HepG2 (cell line): ENCODE measurements around the gene OPN3. TPM values are rescaled to one million over a fixed set of nuclear protein-coding genes. Genes with fewer than 3 reads are reported as not detected.

Experiments used
- ATAC-seq: fragments of 200-7000 bp; cut with Tn5 transposase; 3 replicates; pipeline ENCODE4 v1.9.1; 2020; ENCODE audit warnings: mild to moderate bottlenecking, moderate library complexity
- BruUV-seq: library from RNA; stranded (reverse); fragments of 400-500 nt; replicated peaks from 2 replicates; lab custom pipeline; 2021; lab: Mats Ljungman, UMichigan
- CTCF ChIA-PET: fragments of 300-600 bp; formaldehyde crosslinking; extraction: SDS; loops from one replicate; lab custom pipeline; 2021; ENCODE audit warnings: low total read pairs, inconsistent platforms, low intra/inter-chr PET ratio; lab: Yijun Ruan, JAX
- POLR2A ChIA-PET: fragments of 350-600 bp; sonication (Branson Sonifier 250); formaldehyde crosslinking; loops from one replicate; lab custom pipeline; 2020; ENCODE audit warnings: antibody characterized with exemption, inconsistent platforms; lab: Yijun Ruan, JAX
- DNase-seq: peaks from one replicate; pipeline ENCODE4 v3.0.0-alpha.2; 2015; ENCODE audit warnings: low spot score
- FAIRE-seq: peaks from 3 replicates; lab custom pipeline; 2011; peaks lifted over from hg19 to GRCh38; lab: Jason Lieb, UNC
- H2AFZ ChIP-seq: one replicate; pipeline ENCODE4 v1.6.1; 2011; ENCODE audit warnings: low read length, inconsistent platforms
- H3K27ac ChIP-seq: fragments of 300-600 bp; 3 replicates; pipeline ENCODE4 v1.8.0; 2011; ENCODE audit warnings: mixed run types, mild to moderate bottlenecking, mixed read lengths, low read length, inconsistent platforms; ENCODE audit not compliant: insufficient read depth; ENCODE audit errors: extremely low read length
- H3K27me3 ChIP-seq, 2 experiments: fragments of 200-600 bp in 1 of 2; 2 replicates in 1 of 2; 3 replicates in 1 of 2; pipeline versions ENCODE4 v1.6.0 to v1.8.0; 2011; ENCODE audit warnings: low read length in 2 of 2, mild to moderate bottlenecking in 2 of 2, moderate library complexity in 2 of 2, inconsistent platforms in 1 of 2; ENCODE audit not compliant: insufficient read depth in 2 of 2, control insufficient read depth in 1 of 2
- H3K36me3 ChIP-seq, 2 experiments: fragments of 200-600 bp in 1 of 2; replicated peaks in 1 of 2; 2 replicates in 1 of 2; 3 replicates in 1 of 2; pipeline versions ENCODE4 v1.5.1 to v1.8.0; 2011; ENCODE audit warnings: low read length in 2 of 2, inconsistent platforms in 1 of 2; ENCODE audit not compliant: insufficient read depth in 2 of 2, control insufficient read depth in 1 of 2
- H3K4me1 ChIP-seq: 2 replicates; pipeline ENCODE4 v1.5.1; 2012; ENCODE audit warnings: low read length, inconsistent platforms; ENCODE audit not compliant: insufficient read depth
- H3K4me2 ChIP-seq: 2 replicates; pipeline ENCODE4 v1.6.0; 2011; ENCODE audit warnings: low read depth, low read length, inconsistent platforms
- H3K4me3 ChIP-seq, 3 experiments: fragments of 200-600 bp in 1 of 3; sonication (generic), shearing (Covaris generic) in 1 of 3; replicated peaks in 1 of 3; 2 replicates each; pipeline ENCODE4 v1.5.1; 2011 to 2016; ENCODE audit warnings: low read length in 3 of 3, inconsistent platforms in 2 of 3, low read depth in 2 of 3, mild to moderate bottlenecking in 2 of 3, control low read depth in 1 of 3, mixed read lengths in 1 of 3; ENCODE audit not compliant: insufficient read depth in 1 of 3
- H3K79me2 ChIP-seq: one replicate; pipeline ENCODE4 v1.6.1; 2011; ENCODE audit warnings: low read length, inconsistent platforms; ENCODE audit not compliant: insufficient read depth
- H3K9ac ChIP-seq: 2 replicates; pipeline ENCODE4 v1.6.0; 2011; ENCODE audit warnings: mild to moderate bottlenecking, low read depth, low read length, inconsistent platforms; ENCODE audit not compliant: insufficient read depth
- H3K9me3 ChIP-seq: 2 replicates; pipeline ENCODE4 v1.5.1; 2012; ENCODE audit warnings: mild to moderate bottlenecking, low read length
- H4K20me1 ChIP-seq: 2 replicates; pipeline ENCODE4 v1.6.0; 2011; ENCODE audit warnings: inconsistent platforms, mild to moderate bottlenecking, low read length, moderate library complexity; ENCODE audit not compliant: insufficient read depth
- AHDC1 ChIP-seq: sonication (generic); formaldehyde crosslinking; IDR thresholded peaks from 2 replicates; pipeline ENCODE4 v1.5.1; 2020; ENCODE audit warnings: mild to moderate bottlenecking, missing genetic modification reagents, borderline replicate concordance
- FOXK1 ChIP-seq: sonication (generic); formaldehyde crosslinking; IDR thresholded peaks from 2 replicates; pipeline ENCODE4 v1.4.0; 2020; ENCODE audit warnings: low read depth, missing genetic modification reagents, borderline replicate concordance
- HOMEZ ChIP-seq: IDR thresholded peaks from 2 replicates; pipeline ENCODE4 v1.6.1; 2016; ENCODE audit warnings: low read depth
- MXI1 ChIP-seq: IDR thresholded peaks from 3 replicates; pipeline ENCODE4 v1.6.1; 2012; ENCODE audit warnings: low read depth, low read length, inconsistent platforms, borderline replicate concordance
- ZFP36 ChIP-seq: fragments of 150-350 bp; IDR thresholded peaks from 2 replicates; pipeline ENCODE4 v1.6.1; 2018; ENCODE audit warnings: borderline replicate concordance, low read length, low read depth; ENCODE audit not compliant: partially characterized antibody
- ZNF407 ChIP-seq: sonication (generic); formaldehyde crosslinking; IDR thresholded peaks from one replicate; pipeline ENCODE4 v1.5.1; 2020; ENCODE audit warnings: mild to moderate bottlenecking, missing genetic modification reagents; ENCODE audit errors: not compliant biosample characterization
- WGBS: methylation state at CpG from one replicate; pipeline ENCODE4 v1.1.6; 2017; ENCODE audit warnings: low lambda C conversion rate; 5-methylcytosine and 5-hydroxymethylcytosine counted together
- in situ Hi-C: cut with HindIII; loops from 2 replicates; pipeline ENCODE4 v1.10.0; 2017; ENCODE audit warnings: low pct_unique_long_range_greater_than_20kb; ENCODE audit not compliant: extremely low pct_ligation_motif_present
- intact Hi-C: fragments of 100-400 bp; cut with micrococcal nuclease; formaldehyde crosslinking; loops from one replicate; pipeline ENCODE4 v1.10.0; 2022; ENCODE audit not compliant: unreplicated experiment
- polyA plus RNA-seq, 8 experiments: library from polyadenylated mRNA; depleted of rRNA in 3 of 8; stranded (reverse) in 7 of 8; unstranded in 1 of 8; fragments of >200 nt; fragmentation: Illumina TruSeq in 4 of 8; extraction: Trizol in 4 of 8; gene quantifications; 2 replicates each; pipeline versions ENCODE4 v1.2.1 to v1.2.3, GENCODE V29; 2011 to 2016; ENCODE audit warnings: low read depth in 4 of 8, missing spikeins in 1 of 8, mixed read lengths in 1 of 8; ENCODE audit not compliant: insufficient read depth in 1 of 8
- total RNA-seq, 5 experiments: library from RNA; depleted of rRNA; stranded (reverse); fragments of >200 nt; fragmentation: Illumina TruSeq; extraction: Trizol; gene quantifications; 2 replicates each; pipeline ENCODE4 v1.2.3, GENCODE V29; 2016; ENCODE audit warnings: low read depth in 1 of 5

The OPN3 gene
- total and polyA plus RNA-seq, 2 of the 13 experiments (the other 11 are each of a cell fraction or from before 2014, with no cell fraction given) = 17.4 to 23.0 TPM

- 97% methylated on average over 5 of the region's 6 CpGs for WGBS
- TF ChIP-seq AHDC1 (CRISPR knock-in tag) (no peak), FOXK1 (CRISPR knock-in tag) (no peak), MXI1 (no peak), HOMEZ (CRISPR knock-in tag) (no peak), ZNF407 (CRISPR knock-in tag) (no peak), ZFP36 (no peak)
Observed at GRCh38 chr1:241596633-241597032, 43.5 kb downstream of the OPN3 start.

More at GRCh38 chr1:241596633-241597032, 43.5 kb downstream of the OPN3 start:
- DNase-seq (no peak), FAIRE-seq (no peak), ATAC-seq (no peak)
- intact Hi-C loops (no loop called here), in situ Hi-C loops (no loop called here)
- Histone ChIP-seq H3K27ac (no peak overlapping the region), H3K9ac (no peak overlapping the region), H3K27me3 (no peaks in the 10 kb centered on the region; a peak in 1 of 5 replicates), H3K79me2 (no peaks in the 10 kb centered on the region), H3K4me1 (no peaks in the 10 kb centered on the region), H3K36me3 (no peaks in the 10 kb centered on the region; a peak in 2 of 5 replicates), H3K4me3 (no peak overlapping the region), H4K20me1 (no peaks in the 10 kb centered on the region), H3K4me2 (no peak overlapping the region), H3K9me3 (no peaks in the 10 kb centered on the region), H2AFZ (no peak overlapping the region)
- ChIA-PET POLR2A (no interaction called here), CTCF (no interaction called here)
- BruUV-seq = no TSS peak
